ENCODE data around the gene PYCR2. TPM values are rescaled to one million over a fixed set of nuclear protein-coding genes. Genes with fewer than 3 reads are reported as not detected.

Gene PYCR2
- total and polyA plus RNA-seq, 2 of the 8 experiments (the other 6 are each of a cell fraction or from before 2014, with no cell fraction given): 79.3 to 84.6 TPM

GRCh38 chr1:225878282-225878681, 45.8 kb downstream of the PYCR2 start (continued):
- no peak for TF ChIP-seq SIRT6 (IDR thresholded peaks at IDR 0.05; ENCODE audit: low read length)
